ENCODE data around the gene CEP63. TPM values are rescaled to one million over a fixed set of nuclear protein-coding genes. Genes with fewer than 3 reads are reported as not detected.

CEP63 gene
- total RNA-seq, 1 experiment from 2014 or later: 19.1 TPM

DNA sequence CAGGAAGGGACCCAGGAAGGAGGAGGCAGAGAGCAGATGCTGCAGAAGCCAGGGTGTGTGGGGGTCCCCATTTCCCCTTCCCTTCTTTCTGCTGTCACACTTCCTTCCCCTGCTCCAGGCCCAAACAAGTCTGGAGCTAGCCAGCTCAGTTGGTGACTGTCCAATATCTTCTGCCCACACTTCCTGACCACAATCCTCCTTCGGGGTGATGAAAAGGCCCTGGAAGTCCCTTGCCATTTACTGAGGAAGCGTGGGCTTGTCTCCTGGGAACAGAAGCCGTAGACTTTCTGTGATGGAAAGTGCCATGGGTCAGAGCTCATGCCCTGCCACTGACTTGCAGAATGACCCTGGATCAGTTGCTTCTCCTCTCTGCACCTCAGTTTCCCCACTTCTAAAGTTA is 39.1 kb upstream of the CEP63 start (continued):
- no peak for TF ChIP-seq POLR2AphosphoS5 (IDR thresholded peaks at IDR 0.05; ENCODE audit: low read depth, low read length)
- no peak for TF ChIP-seq FOSL1 (IDR thresholded peaks at IDR 0.05; ENCODE audit: low read depth)
- no peak for TF ChIP-seq SP1 (IDR thresholded peaks at IDR 0.05; ENCODE audit: low read depth)
- TF ChIP-seq EZH2 (IDR thresholded peaks at IDR 0.05): no peak
- no peak for TF ChIP-seq CBX3 (IDR thresholded peaks at IDR 0.05; ENCODE audit: low read depth)
- no peak for TF ChIP-seq TCF7L2 (IDR thresholded peaks at IDR 0.05; ENCODE audit: borderline replicate concordance, extremely low read depth, insufficient read depth, insufficient read length)

DNA sequence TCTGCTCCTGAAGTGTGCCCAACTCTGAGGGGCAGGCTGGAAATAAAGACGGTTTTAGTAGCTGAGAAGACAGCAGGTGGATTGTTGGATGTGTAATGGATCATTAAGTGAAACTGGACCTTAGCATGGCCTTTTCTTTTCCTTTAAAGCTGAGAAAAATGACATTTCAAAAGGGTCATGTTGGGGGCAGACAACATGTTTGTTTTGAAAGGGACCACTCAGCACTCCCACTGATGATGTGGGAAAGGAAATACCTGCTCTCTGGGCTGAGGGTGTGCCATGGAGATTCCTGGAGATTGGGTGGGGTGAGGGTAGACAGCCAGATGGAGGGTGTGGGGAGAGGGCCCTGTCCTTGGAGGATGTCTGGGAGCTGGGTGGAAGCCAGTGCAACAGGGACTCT is 38.5 kb upstream of the CEP63 start:
- no peaks in the 10 kb centered on the region for H3K9me2 ChIP-seq (ENCODE audit: insufficient read depth)
- no peak overlapping the region for H3K9ac ChIP-seq (ENCODE audit: low read length)
- no peak overlapping the region for H3K27ac ChIP-seq (ENCODE audit: low read depth, low read length)
- no peaks in the 10 kb centered on the region for H3K9me3 ChIP-seq (ENCODE audit: control insufficient read depth in 1 of 2, insufficient read depth in 1 of 2, low read depth in 1 of 2, low read length in 2 of 2)
- H3K4me1 ChIP-seq (ENCODE audit: control insufficient read depth in 1 of 2, insufficient read depth in 2 of 2, low read length in 2 of 2): no peaks in the 10 kb centered on the region
- no peaks in the 10 kb centered on the region for H3K79me2 ChIP-seq (ENCODE audit: insufficient read depth, low read length)
- intact Hi-C loops (cut with micrococcal nuclease): no loop called here
- H3K4me2 ChIP-seq (ENCODE audit: low read length): no peak overlapping the region
- DNase-seq (ENCODE audit: low read depth, low spot score): no peak
- H3K27me3 ChIP-seq (ENCODE audit: insufficient read depth, low read length): no peaks in the 10 kb centered on the region
- POLR2A ChIA-PET: no interaction called here
- CTCF ChIA-PET: interaction anchor here (0.7 kb wide), 1 partner anchor 18 kb away, joined by 3 read pairs; no protein-coding TSS in a partner anchor
- RAD21 ChIA-PET (ENCODE audit: low non-redundant PET in 1 of 2, low total read pairs in 2 of 2, uncharacterized antibody in 2 of 2, unreplicated experiment in 2 of 2): no interaction called here
- H2AFZ ChIP-seq (ENCODE audit: low read depth, low read length, poor library complexity, severe bottlenecking): no peak overlapping the region
- no peaks in the 10 kb centered on the region for H3K36me3 ChIP-seq (ENCODE audit: control insufficient read depth in 1 of 2, insufficient read depth in 2 of 2, low read length in 2 of 2)
- BruUV-seq (replicated peaks): no TSS peak
- ATAC-seq: no peak
- TF ChIP-seq RAD21 (IDR thresholded peaks at IDR 0.05; ENCODE audit: low read depth): no peak
- no peak for TF ChIP-seq JUND (IDR thresholded peaks at IDR 0.05)
- TF ChIP-seq EZH2phosphoT487 (IDR thresholded peaks at IDR 0.05; ENCODE audit: borderline replicate concordance): no peak
- TF ChIP-seq, protein P1, sequence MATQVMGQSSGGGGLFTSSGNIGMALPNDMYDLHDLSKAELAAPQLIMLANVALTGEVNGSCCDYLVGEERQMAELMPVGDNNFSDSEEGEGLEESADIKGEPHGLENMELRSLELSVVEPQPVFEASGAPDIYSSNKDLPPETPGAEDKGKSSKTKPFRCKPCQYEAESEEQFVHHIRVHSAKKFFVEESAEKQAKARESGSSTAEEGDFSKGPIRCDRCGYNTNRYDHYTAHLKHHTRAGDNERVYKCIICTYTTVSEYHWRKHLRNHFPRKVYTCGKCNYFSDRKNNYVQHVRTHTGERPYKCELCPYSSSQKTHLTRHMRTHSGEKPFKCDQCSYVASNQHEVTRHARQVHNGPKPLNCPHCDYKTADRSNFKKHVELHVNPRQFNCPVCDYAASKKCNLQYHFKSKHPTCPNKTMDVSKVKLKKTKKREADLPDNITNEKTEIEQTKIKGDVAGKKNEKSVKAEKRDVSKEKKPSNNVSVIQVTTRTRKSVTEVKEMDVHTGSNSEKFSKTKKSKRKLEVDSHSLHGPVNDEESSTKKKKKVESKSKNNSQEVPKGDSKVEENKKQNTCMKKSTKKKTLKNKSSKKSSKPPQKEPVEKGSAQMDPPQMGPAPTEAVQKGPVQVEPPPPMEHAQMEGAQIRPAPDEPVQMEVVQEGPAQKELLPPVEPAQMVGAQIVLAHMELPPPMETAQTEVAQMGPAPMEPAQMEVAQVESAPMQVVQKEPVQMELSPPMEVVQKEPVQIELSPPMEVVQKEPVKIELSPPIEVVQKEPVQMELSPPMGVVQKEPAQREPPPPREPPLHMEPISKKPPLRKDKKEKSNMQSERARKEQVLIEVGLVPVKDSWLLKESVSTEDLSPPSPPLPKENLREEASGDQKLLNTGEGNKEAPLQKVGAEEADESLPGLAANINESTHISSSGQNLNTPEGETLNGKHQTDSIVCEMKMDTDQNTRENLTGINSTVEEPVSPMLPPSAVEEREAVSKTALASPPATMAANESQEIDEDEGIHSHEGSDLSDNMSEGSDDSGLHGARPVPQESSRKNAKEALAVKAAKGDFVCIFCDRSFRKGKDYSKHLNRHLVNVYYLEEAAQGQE (IDR thresholded peaks at IDR 0.05; ENCODE audit: low read depth): no peak
- TF ChIP-seq POLR2A (IDR thresholded peaks at IDR 0.05; ENCODE audit: borderline replicate concordance, extremely low read depth, insufficient read depth, insufficient read length): no peak
- no peak for TF ChIP-seq SP1 (IDR thresholded peaks at IDR 0.05; ENCODE audit: low read depth)
- TF ChIP-seq POLR2AphosphoS5 (IDR thresholded peaks at IDR 0.05; ENCODE audit: low read depth, low read length): no peak
- H3K4me3 ChIP-seq (replicated peaks in 1 of 2; ENCODE audit: low read depth in 1 of 2, low read length in 2 of 2): no peak overlapping the region
- no peaks in the 10 kb centered on the region for H4K20me1 ChIP-seq (ENCODE audit: insufficient read depth)

Measured in HCT116 (cell line).